K562 (cell line): ENCODE data around the gene NEURL2. TPM values are rescaled to one million over a fixed set of nuclear protein-coding genes. Genes with fewer than 3 reads are reported as not detected.

ENCODE experiments used
- FOXJ3 ChIP-seq: sonication (generic); formaldehyde crosslinking; IDR thresholded peaks from 2 replicates; pipeline ENCODE4 v1.4.0; 2020; ENCODE audit warnings: mild to moderate bottlenecking, missing genetic modification reagents
- HEY1 ChIP-seq: fragments of 250-450 bp; sonication (Bioruptor Pico); IDR thresholded peaks from 2 replicates; pipeline ENCODE4 v1.5.0; 2020; ENCODE audit warnings: mild to moderate bottlenecking, moderate library complexity, borderline replicate concordance
- MAFG ChIP-seq: fragments of 450-650 bp; conservative IDR thresholded peaks from 2 replicates; pipeline ENCODE4 v1.6.1; 2016; ENCODE audit warnings: missing genetic modification characterization, missing compliant biosample characterization
- MBD1 ChIP-seq: fragments of 250-450 bp; sonication (Bioruptor Pico); IDR thresholded peaks from 2 replicates; pipeline ENCODE4 v1.8.0; 2022; ENCODE audit warnings: inconsistent platforms
- NUFIP1 ChIP-seq: fragments of 450-650 bp; IDR thresholded peaks from 2 replicates; pipeline ENCODE4 v1.6.1; 2018; ENCODE audit not compliant: partially characterized antibody
- polyA plus RNA-seq, 8 experiments: library from polyadenylated mRNA; depleted of rRNA in 4 of 8; stranded (reverse) in 5 of 8; unstranded in 3 of 8; fragments of >200 nt; fragmentation: Nextera tagmentation in 2 of 8; fragmentation: Illumina TruSeq in 1 of 8; extraction: Ambion mirVana in 2 of 8; extraction: Trizol in 1 of 8; gene quantifications; 2 replicates each; pipeline versions ENCODE4 v1.2.1 to v1.2.3, GENCODE V29; 2011 to 2014; ENCODE audit warnings: inconsistent platforms in 1 of 8, missing spikeins in 1 of 8
- total RNA-seq, 7 experiments: library from RNA; depleted of rRNA in 6 of 7; stranded (reverse); fragments of >200 nt in 6 of 7; fragmentation: Illumina TruSeq in 2 of 7; extraction: Trizol in 2 of 7; gene quantifications; 2 replicates each; pipeline versions ENCODE4 v1.2.1 to v1.2.3, GENCODE V29; 2011 to 2021; ENCODE audit warnings: low replicate concordance in 1 of 7
- TF ChIP-seq, protein P1 (sequence below): fragments of 250-450 bp; sonication (Bioruptor Pico); IDR thresholded peaks from 2 replicates; pipeline ENCODE4 v1.5.0; 2021; ENCODE audit warnings: mild to moderate bottlenecking, moderate library complexity

The NEURL2 gene
- total and polyA plus RNA-seq, 9 of the 15 experiments (the other 6 are each of a cell fraction or from before 2014, with no cell fraction given): 0.22 to 1.9 (median 0.50) TPM; not detected in 1

DNA sequence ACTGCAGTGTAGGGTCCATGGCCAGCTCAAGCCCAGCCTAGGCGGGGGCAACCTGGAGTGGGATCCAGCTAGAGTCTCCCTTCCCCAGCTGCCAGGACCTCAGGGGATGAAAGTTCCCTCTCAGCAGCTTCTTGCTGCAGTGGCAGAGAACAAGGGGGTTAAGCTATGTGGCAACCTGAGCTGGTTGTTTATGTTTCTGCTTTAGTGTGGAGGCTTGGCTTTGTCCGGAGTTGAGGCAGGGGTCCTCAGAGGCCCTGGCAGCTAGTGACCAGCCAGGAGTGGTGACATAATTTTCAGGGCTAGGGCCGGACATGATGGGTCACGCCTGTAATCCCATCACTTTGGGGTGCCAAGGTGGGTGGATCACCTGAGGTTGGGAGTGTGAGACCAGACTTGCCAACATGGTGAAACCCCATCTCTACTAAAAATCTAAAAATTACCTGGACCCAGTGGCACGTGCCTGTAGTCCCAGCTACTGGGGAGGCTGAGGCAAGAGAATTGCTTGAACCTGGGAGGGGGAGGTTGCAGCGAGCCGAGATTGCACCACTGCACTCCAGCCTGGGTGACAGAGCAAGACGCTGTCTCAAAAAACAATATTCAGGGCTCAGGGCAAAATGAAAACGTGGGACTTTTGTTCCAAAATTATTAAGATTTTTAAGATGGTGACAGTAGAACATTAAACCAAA is 35.0 kb upstream of the NEURL2 start (continued):
- TF ChIP-seq NUFIP1: no peak
- no peak for TF ChIP-seq MBD1 (CRISPR knock-in tag)
- no peak for TF ChIP-seq HEY1 (CRISPR knock-in tag)
- no peak for TF ChIP-seq FOXJ3 (CRISPR knock-in tag)
- TF ChIP-seq, protein P1, sequence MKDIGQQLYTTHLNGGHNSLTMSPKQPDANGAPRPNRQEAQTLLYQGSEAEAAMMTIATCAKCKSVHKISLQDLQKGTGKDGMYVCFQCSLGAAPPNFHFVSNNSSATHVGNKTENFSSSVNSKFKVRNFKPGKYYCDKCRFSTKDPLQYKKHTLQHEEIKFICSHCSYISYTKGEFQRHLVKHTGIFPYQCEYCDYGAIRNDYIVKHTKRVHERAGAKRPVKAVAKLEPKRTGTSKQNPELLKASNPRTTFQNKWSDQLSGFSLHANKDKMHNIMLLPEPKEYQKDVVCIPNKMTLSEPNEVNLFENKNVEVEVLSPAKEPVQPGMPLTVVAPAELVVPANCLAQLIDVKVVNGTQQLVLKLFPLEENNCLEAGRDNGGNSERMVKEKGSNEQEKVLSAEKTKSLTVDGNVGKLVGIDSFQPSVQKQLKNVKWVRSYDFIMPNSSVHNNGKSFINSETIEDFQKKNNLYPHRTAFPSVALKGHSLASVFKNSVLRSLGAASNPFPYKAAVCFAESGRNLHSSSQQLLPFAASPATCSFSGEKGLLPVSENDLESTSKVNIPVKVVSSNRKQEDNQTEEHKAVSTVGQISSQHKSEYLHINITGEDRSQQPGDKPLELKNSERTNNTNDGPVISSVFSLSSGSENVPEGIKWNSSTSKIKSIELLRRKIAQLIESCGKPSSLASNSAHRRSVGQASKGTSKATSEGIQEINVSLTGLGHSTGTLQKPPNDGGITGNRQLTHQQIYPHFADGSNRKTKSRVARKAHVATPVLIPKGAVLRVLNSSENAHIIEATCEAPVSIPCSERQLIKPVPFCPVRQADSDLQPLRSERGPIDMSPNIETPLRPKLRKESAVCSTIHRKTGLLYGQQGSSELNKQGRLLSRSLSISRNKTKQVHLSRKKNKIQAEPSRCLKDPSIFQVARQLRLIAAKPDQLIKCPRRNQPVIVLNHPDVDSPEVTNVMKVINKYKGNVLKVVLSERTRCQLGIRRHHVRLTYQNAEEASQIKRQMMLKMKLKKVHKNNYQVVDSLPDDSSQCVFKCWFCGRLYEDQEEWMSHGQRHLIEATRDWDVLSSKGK (CRISPR knock-in tag): no peak
- TF ChIP-seq MAFG (tag): no peak
